Mesenchymal stem cell (in vitro differentiated cells and primary cell): ENCODE data around the gene CRTC1.

Experiments
- DNase-seq: peaks from one replicate; pipeline ENCODE4 v3.0.0-alpha.2; 2013
- H2AFZ ChIP-seq: one replicate; pipeline ENCODE4 v1.6.1; 2013; ENCODE audit warnings: low read depth, mild to moderate bottlenecking, control low read depth, inconsistent platforms, low read length, moderate library complexity
- H2AK5ac ChIP-seq: 2 replicates; pipeline ENCODE4 v1.6.1; 2013; ENCODE audit warnings: low read length, moderate library complexity, mild to moderate bottlenecking, inconsistent platforms; ENCODE audit not compliant: severe bottlenecking
- H2BK120ac ChIP-seq: one replicate; pipeline ENCODE4 v1.6.1; 2013; ENCODE audit warnings: low read depth, mild to moderate bottlenecking, inconsistent platforms, low read length, moderate library complexity
- H2BK12ac ChIP-seq, 2 experiments: one replicate each; pipeline ENCODE4 v1.6.1; 2013; ENCODE audit warnings: inconsistent platforms in 2 of 2, low read length in 2 of 2, mild to moderate bottlenecking in 2 of 2, moderate library complexity in 2 of 2, control low read depth in 1 of 2
- H2BK15ac ChIP-seq: one replicate; pipeline ENCODE4 v1.6.1; 2013; ENCODE audit warnings: mild to moderate bottlenecking, low read depth, inconsistent platforms; ENCODE audit not compliant: poor library complexity, severe bottlenecking
- H2BK5ac ChIP-seq: 2 replicates; pipeline ENCODE4 v1.6.1; 2013; ENCODE audit warnings: low read depth, mild to moderate bottlenecking, low read length, control low read depth, inconsistent platforms; ENCODE audit not compliant: poor library complexity, severe bottlenecking
- H3K14ac ChIP-seq, 2 experiments: one replicate each; pipeline ENCODE4 v1.6.1; 2013; ENCODE audit warnings: inconsistent platforms in 2 of 2, low read length in 2 of 2, control low read depth in 1 of 2, mild to moderate bottlenecking in 1 of 2, moderate library complexity in 1 of 2
- H3K18ac ChIP-seq, 2 experiments: one replicate each; pipeline ENCODE4 v1.6.1; 2013; ENCODE audit warnings: inconsistent platforms in 2 of 2, low read length in 2 of 2, control low read depth in 1 of 2, low read depth in 1 of 2, mild to moderate bottlenecking in 1 of 2
- H3K23ac ChIP-seq, 2 experiments: one replicate each; pipeline ENCODE4 v1.6.1; 2013; ENCODE audit warnings: inconsistent platforms in 2 of 2, low read length in 2 of 2, mild to moderate bottlenecking in 2 of 2, moderate library complexity in 2 of 2, control low read depth in 1 of 2
- H3K27ac ChIP-seq: 2 replicates; pipeline ENCODE4 v1.5.1; 2013; ENCODE audit warnings: mild to moderate bottlenecking, moderate library complexity, low read length, control low read depth, inconsistent platforms; ENCODE audit not compliant: poor library complexity, severe bottlenecking
- H3K27me3 ChIP-seq, 2 experiments: 2 replicates each; pipeline versions ENCODE4 v1.6.1 to v1.7.0; 2013; ENCODE audit warnings: low read length in 2 of 2, mild to moderate bottlenecking in 2 of 2, moderate library complexity in 2 of 2, control low read depth in 1 of 2, inconsistent platforms in 1 of 2; ENCODE audit not compliant: control insufficient read depth in 1 of 2, insufficient read depth in 1 of 2
- H3K36me3 ChIP-seq, 2 experiments: 2 replicates each; pipeline versions ENCODE4 v1.6.1 to v1.7.0; 2013; ENCODE audit warnings: low read length in 2 of 2, control low read depth in 1 of 2, inconsistent platforms in 1 of 2, low read depth in 1 of 2, mild to moderate bottlenecking in 1 of 2; ENCODE audit not compliant: insufficient read depth in 2 of 2, control insufficient read depth in 1 of 2
- H3K4ac ChIP-seq, 2 experiments: one replicate each; pipeline ENCODE4 v1.6.1; 2013; ENCODE audit warnings: inconsistent platforms in 2 of 2, low read length in 2 of 2, mild to moderate bottlenecking in 2 of 2, moderate library complexity in 2 of 2, control low read depth in 1 of 2, low read depth in 1 of 2
- H3K4me1 ChIP-seq: 2 replicates; pipeline ENCODE4 v1.6.1; 2013; ENCODE audit warnings: low read depth, low read length, control low read depth; ENCODE audit not compliant: control insufficient read depth, insufficient read depth
- H3K4me2 ChIP-seq: 2 replicates; pipeline ENCODE4 v1.6.1; 2013; ENCODE audit warnings: low read length, mild to moderate bottlenecking, inconsistent platforms; ENCODE audit not compliant: poor library complexity, severe bottlenecking
- H3K4me3 ChIP-seq, 2 experiments: 2 replicates each; pipeline versions ENCODE4 v1.5.1 to v1.7.0; 2013; ENCODE audit warnings: low read length in 2 of 2, mild to moderate bottlenecking in 2 of 2, control low read depth in 1 of 2, low read depth in 1 of 2; ENCODE audit not compliant: insufficient read depth in 1 of 2
- H3K79me1 ChIP-seq: replicated peaks from 2 replicates; pipeline ENCODE4 v1.6.1; 2013; ENCODE audit warnings: mild to moderate bottlenecking, control low read depth, low read length, inconsistent platforms; ENCODE audit not compliant: poor library complexity, severe bottlenecking
- H3K9ac ChIP-seq: 2 replicates; pipeline ENCODE4 v1.7.0; 2013; ENCODE audit warnings: mild to moderate bottlenecking, low read length, moderate library complexity
- H3K9me3 ChIP-seq: 2 replicates; pipeline ENCODE4 v1.7.0; 2013; ENCODE audit warnings: mild to moderate bottlenecking, low read length; ENCODE audit not compliant: control insufficient read depth
- H4K8ac ChIP-seq: one replicate; pipeline ENCODE4 v1.6.1; 2013; ENCODE audit warnings: inconsistent platforms, mild to moderate bottlenecking, low read length, moderate library complexity
- H4K91ac ChIP-seq: one replicate; pipeline ENCODE4 v1.6.1; 2013; ENCODE audit warnings: mild to moderate bottlenecking, low read length, inconsistent platforms
- WGBS: methylation state at CpG from one replicate; pipeline ENCODE4 v1.1.7; 2013; ENCODE audit warnings: mixed read lengths; 5-methylcytosine and 5-hydroxymethylcytosine counted together

CRTC1 gene

GRCh38 chr19:18696023-18696422 lies 12.5 kb downstream of the CRTC1 start:
- no peak overlapping the region for H3K27ac ChIP-seq
- H2BK120ac ChIP-seq, result no peak overlapping the region
- H3K14ac ChIP-seq, result no peak overlapping the region
- peaks cover 41% of the 10 kb centered on the region for H3K79me1 ChIP-seq
- H2BK12ac ChIP-seq, result no peak overlapping the region
- 94% methylated on average over 12 of the region's 12 CpGs for WGBS
- H2BK15ac ChIP-seq, result no peak overlapping the region
- no peak overlapping the region for H2AK5ac ChIP-seq
- no peak for DNase-seq
- no peak overlapping the region for H2BK5ac ChIP-seq
- no peak overlapping the region for H3K9ac ChIP-seq
- no peak overlapping the region for H3K4ac ChIP-seq
- no peaks in the 10 kb centered on the region for H3K27me3 ChIP-seq
- H4K8ac ChIP-seq, result no peak overlapping the region
- no peak overlapping the region for H3K23ac ChIP-seq
- H3K36me3 ChIP-seq, result peaks cover 0 to 3% of the 10 kb centered on the region in 2 experiments
- H3K9me3 ChIP-seq, result no peaks in the 10 kb centered on the region
- H3K4me1 ChIP-seq, result peaks cover 23% of the 10 kb centered on the region
- peak overlapping the region in 1 of 2 experiments; percentile 24 for H3K4me3 ChIP-seq
- no peak overlapping the region for H3K18ac ChIP-seq
- H2AFZ ChIP-seq, result no peak overlapping the region
- no peak overlapping the region for H4K91ac ChIP-seq
- no peak overlapping the region for H3K4me2 ChIP-seq

GRCh38 chr19:18697680-18698079 lies 14.2 kb downstream of the CRTC1 start:
- Histone ChIP-seq H2BK5ac (no peak overlapping the region), H2AFZ (no peak overlapping the region), H3K4me1 (peaks cover 26% of the 10 kb centered on the region), H3K4ac (no peak overlapping the region), H3K4me2 (no peak overlapping the region), H3K27ac (no peak overlapping the region), H3K14ac (peak overlapping the region in 1 of 2 experiments; percentile 36), H3K27me3 (no peaks in the 10 kb centered on the region), H2AK5ac (no peak overlapping the region), H3K79me1 (peaks cover 38% of the 10 kb centered on the region), H3K23ac (no peak overlapping the region), H3K9ac (no peak overlapping the region), H2BK120ac (no peak overlapping the region), H4K8ac (no peak overlapping the region), H3K4me3 (no peak overlapping the region), H3K36me3 (peaks cover 0 to 3% of the 10 kb centered on the region in 2 experiments), H3K9me3 (no peaks in the 10 kb centered on the region), H3K18ac (no peak overlapping the region), H4K91ac (no peak overlapping the region), H2BK12ac (no peak overlapping the region), H2BK15ac (no peak overlapping the region)
- WGBS, result 93% methylated on average over 3 of the region's 3 CpGs
- no peak for DNase-seq

- no peak overlapping the region for H3K18ac ChIP-seq
- no peak overlapping the region for H2AK5ac ChIP-seq
- H4K8ac ChIP-seq, result no peak overlapping the region
- no peak overlapping the region for H3K9ac ChIP-seq
- peaks cover 0 to 3% of the 10 kb centered on the region in 2 experiments for H3K36me3 ChIP-seq
- no peaks in the 10 kb centered on the region for H3K27me3 ChIP-seq
- H2BK12ac ChIP-seq, result no peak overlapping the region
- DNase-seq, result no peak
- no peak overlapping the region for H3K27ac ChIP-seq
- H3K9me3 ChIP-seq, result no peaks in the 10 kb centered on the region
- no peak overlapping the region for H3K23ac ChIP-seq
- H2BK5ac ChIP-seq, result no peak overlapping the region
- peaks cover 41% of the 10 kb centered on the region for H3K79me1 ChIP-seq
- WGBS, result 93% methylated on average over 18 of the region's 18 CpGs
- H2BK15ac ChIP-seq, result no peak overlapping the region
- no peak overlapping the region for H2BK120ac ChIP-seq
- H3K4me1 ChIP-seq, result peaks cover 26% of the 10 kb centered on the region
- no peak overlapping the region for H3K4me2 ChIP-seq
- H3K14ac ChIP-seq, result no peak overlapping the region
- H3K4me3 ChIP-seq, result no peak overlapping the region
- no peak overlapping the region for H2AFZ ChIP-seq
- H3K4ac ChIP-seq, result no peak overlapping the region
- H4K91ac ChIP-seq, result no peak overlapping the region
Observed at GRCh38 chr19:18698321-18699167, 15.1 kb downstream of the CRTC1 start.

GRCh38 chr19:18699403-18700054 lies 16.0 kb downstream of the CRTC1 start:
- peaks cover 0 to 3% of the 10 kb centered on the region in 2 experiments for H3K36me3 ChIP-seq
- no peak overlapping the region for H2BK120ac ChIP-seq
- no peaks in the 10 kb centered on the region for H3K9me3 ChIP-seq
- no peak overlapping the region for H3K4me2 ChIP-seq
- no peak overlapping the region for H3K4me3 ChIP-seq
- peaks cover 38% of the 10 kb centered on the region for H3K79me1 ChIP-seq
- H3K27ac ChIP-seq, result no peak overlapping the region
- H3K14ac ChIP-seq, result no peak overlapping the region
- peak overlapping the region in 1 of 2 experiments; percentile 28 for H3K23ac ChIP-seq
- H3K4me1 ChIP-seq, result peaks cover 26% of the 10 kb centered on the region
- no peak overlapping the region for H2AFZ ChIP-seq
- no peak overlapping the region for H4K91ac ChIP-seq
- no peak for DNase-seq
- 87% methylated on average over 14 of the region's 14 CpGs for WGBS
- peak overlapping the region; percentile 84 for H3K9ac ChIP-seq
- H2BK12ac ChIP-seq, result no peak overlapping the region
- peak overlapping the region; percentile 3 for H2AK5ac ChIP-seq
- H3K18ac ChIP-seq, result no peak overlapping the region
- no peak overlapping the region for H2BK5ac ChIP-seq
- H3K4ac ChIP-seq, result no peak overlapping the region
- no peak overlapping the region for H4K8ac ChIP-seq
- no peak overlapping the region for H2BK15ac ChIP-seq
- no peaks in the 10 kb centered on the region for H3K27me3 ChIP-seq
